Keratinocyte (primary cell): ENCODE results near the gene PRR20A. TPM values are rescaled to one million over a fixed set of nuclear protein-coding genes. Genes with fewer than 3 reads are reported as not detected.

ENCODE experiments used
- DNase-seq: peaks from one replicate; pipeline ENCODE4 v3.0.0-alpha.2; 2011; ENCODE audit warnings: low read depth, missing footprints, low spot score
- FAIRE-seq: peaks from 2 replicates; lab custom pipeline; 2011; peaks lifted over from hg19 to GRCh38; lab: Jason Lieb, UNC
- H2AFZ ChIP-seq: 2 replicates; pipeline ENCODE4 v1.6.0; 2012; ENCODE audit warnings: low read length, control low read depth, inconsistent platforms; ENCODE audit not compliant: control insufficient read depth
- H3K27ac ChIP-seq: 2 replicates; pipeline ENCODE4 v1.5.1; 2011; ENCODE audit warnings: low read length; ENCODE audit not compliant: control insufficient read depth, insufficient read depth
- H3K27me3 ChIP-seq: 3 replicates; pipeline ENCODE4 v1.6.0; 2011; ENCODE audit warnings: low read length; ENCODE audit not compliant: control insufficient read depth, insufficient read depth; ENCODE audit errors: extremely low read depth
- H3K36me3 ChIP-seq, 2 experiments: 2 replicates in 1 of 2; 3 replicates in 1 of 2; pipeline ENCODE4 v1.5.1; 2011; ENCODE audit warnings: low read length in 2 of 2, mild to moderate bottlenecking in 1 of 2; ENCODE audit not compliant: control insufficient read depth in 2 of 2, insufficient read depth in 2 of 2; ENCODE audit errors: extremely low read depth in 1 of 2
- H3K4me1 ChIP-seq: 3 replicates; pipeline ENCODE4 v1.5.1; 2011; ENCODE audit warnings: low read length; ENCODE audit not compliant: control insufficient read depth, insufficient read depth; ENCODE audit errors: extremely low read depth
- H3K4me2 ChIP-seq: 3 replicates; pipeline ENCODE4 v1.6.0; 2011; ENCODE audit warnings: low read depth, low read length; ENCODE audit not compliant: control insufficient read depth, insufficient read depth; ENCODE audit errors: extremely low read depth
- H3K4me3 ChIP-seq, 3 experiments: fragments of 200-600 bp in 1 of 3; sonication (generic) in 1 of 3; 2 replicates in 2 of 3; 3 replicates in 1 of 3; pipeline ENCODE4 v1.5.1; 2011 to 2016; ENCODE audit warnings: low read length in 3 of 3, mild to moderate bottlenecking in 3 of 3, control low read depth in 2 of 3, inconsistent platforms in 1 of 3, low read depth in 1 of 3, mixed read lengths in 1 of 3, mixed run types in 1 of 3, moderate library complexity in 1 of 3; ENCODE audit not compliant: control insufficient read depth in 2 of 3, insufficient read depth in 2 of 3; ENCODE audit errors: extremely low read depth in 1 of 3
- H3K79me2 ChIP-seq: 2 replicates; pipeline ENCODE4 v1.6.0; 2012; ENCODE audit warnings: low read length; ENCODE audit not compliant: control insufficient read depth, insufficient read depth
- H3K9ac ChIP-seq: 3 replicates; pipeline ENCODE4 v1.6.0; 2011; ENCODE audit warnings: low read length; ENCODE audit not compliant: control insufficient read depth, insufficient read depth; ENCODE audit errors: extremely low read depth
- H3K9me1 ChIP-seq: 3 replicates; pipeline ENCODE4 v1.6.0; 2011; ENCODE audit warnings: low read length; ENCODE audit not compliant: control insufficient read depth, insufficient read depth; ENCODE audit errors: extremely low read depth
- H3K9me3 ChIP-seq: 2 replicates; pipeline ENCODE4 v1.5.1; 2012; ENCODE audit warnings: low read depth, low read length; ENCODE audit not compliant: control insufficient read depth
- H4K20me1 ChIP-seq: 3 replicates; pipeline ENCODE4 v1.6.0; 2011; ENCODE audit warnings: low read length; ENCODE audit not compliant: control insufficient read depth, insufficient read depth; ENCODE audit errors: extremely low read depth
- CTCF ChIP-seq, 3 experiments: IDR thresholded peaks in 1 of 3; conservative IDR thresholded peaks in 1 of 3; optimal IDR thresholded peaks in 1 of 3; 2 replicates in 2 of 3; 3 replicates in 1 of 3; pipeline versions ENCODE3 to v1.5.1; 2011; ENCODE audit warnings: low read length in 3 of 3, mild to moderate bottlenecking in 3 of 3, moderate library complexity in 2 of 3, control low read depth in 1 of 3, inconsistent platforms in 1 of 3; ENCODE audit not compliant: insufficient read depth in 2 of 3; ENCODE audit errors: extremely low read depth in 1 of 3
- EZH2 ChIP-seq: IDR thresholded peaks from one replicate; pipeline ENCODE4 v1.6.1; 2012; ENCODE audit warnings: inconsistent platforms, mild to moderate bottlenecking, low read length, moderate library complexity
- dilution Hi-C: fragments of 300-500 bp; cut with MboI; formaldehyde crosslinking; loops from one replicate; pipeline ENCODE4 v1.7.0; 2020; ENCODE audit warnings: low sequenced_read_pairs; ENCODE audit not compliant: extremely low pct_ligation_motif_present
- polyA plus RNA-seq, 5 experiments: library from polyadenylated mRNA; depleted of rRNA in 3 of 5; stranded (reverse) in 3 of 5; stranded (forward) in 1 of 5; unstranded in 1 of 5; fragments of >200 nt; gene quantifications; 1 replicate in 1 of 5; 2 replicates in 3 of 5; 3 replicates in 1 of 5; pipeline versions ENCODE4 v1.2.1 to v1.2.3, GENCODE V29; 2011 to 2012; ENCODE audit warnings: missing spikeins in 2 of 5, low read depth in 1 of 5, low replicate concordance in 1 of 5

PRR20A gene
- polyA plus RNA-seq, 1 donor (not counting 4 experiments of a cell fraction or from before 2014, with no cell fraction given), result not detected

GRCh38 chr13:57136093-57136492 is 4.6 kb upstream of the PRR20A start:
- TF ChIP-seq EZH2, result no peak
- TF ChIP-seq CTCF (optimal IDR thresholded peaks at IDR 0.05 in 1 of 3, IDR thresholded peaks at IDR 0.05 in 1 of 3, conservative IDR thresholded peaks at IDR 0.05 in 1 of 3; ENCODE audit: extremely low read depth in 1 of 3, insufficient read depth in 2 of 3, low read length in 3 of 3), result no peak
- H3K27ac ChIP-seq, result no peak overlapping the region
- dilution Hi-C loops, result no loop called here
- no peaks in the 10 kb centered on the region for H3K36me3 ChIP-seq
- H3K27me3 ChIP-seq, result no peaks in the 10 kb centered on the region
- no peaks in the 10 kb centered on the region for H4K20me1 ChIP-seq
- no peak overlapping the region for H3K9ac ChIP-seq
- no peak overlapping the region for H2AFZ ChIP-seq
- H3K4me2 ChIP-seq, result no peak overlapping the region
- no peak overlapping the region for H3K4me3 ChIP-seq
- H3K9me3 ChIP-seq, result no peaks in the 10 kb centered on the region
- no peaks in the 10 kb centered on the region for H3K9me1 ChIP-seq
- H3K4me1 ChIP-seq, result no peaks in the 10 kb centered on the region
- no peak for FAIRE-seq
- no peak for DNase-seq
- H3K79me2 ChIP-seq, result no peaks in the 10 kb centered on the region

DNA sequence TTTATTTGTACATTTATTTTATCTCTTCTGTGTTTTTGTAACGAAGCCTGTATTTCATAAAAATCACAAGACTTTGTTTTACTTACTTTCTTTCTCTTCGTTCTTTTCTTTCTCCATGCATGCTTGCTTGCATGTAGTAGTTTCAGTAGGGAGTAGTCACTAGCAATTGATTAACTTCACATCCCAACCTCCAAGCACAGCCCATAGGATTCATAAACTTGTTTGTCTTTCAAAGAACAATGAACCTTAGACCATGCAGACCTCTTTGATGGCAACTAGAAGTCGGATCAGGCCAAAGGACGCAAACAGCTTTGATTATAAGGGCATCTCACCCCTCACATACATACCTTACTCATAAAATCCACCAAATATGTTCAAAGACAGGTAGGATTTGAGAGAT is 3.1 kb upstream of the PRR20A start:
- Histone ChIP-seq H3K9me1 (no peaks in the 10 kb centered on the region), H3K27me3 (no peaks in the 10 kb centered on the region), H3K36me3 (no peaks in the 10 kb centered on the region), H3K27ac (no peak overlapping the region), H3K4me3 (no peak overlapping the region), H2AFZ (no peak overlapping the region), H3K4me2 (no peak overlapping the region), H3K79me2 (no peaks in the 10 kb centered on the region), H3K9ac (no peak overlapping the region), H3K4me1 (no peaks in the 10 kb centered on the region), H3K9me3 (no peaks in the 10 kb centered on the region), H4K20me1 (no peaks in the 10 kb centered on the region)
- FAIRE-seq (no peak), DNase-seq (no peak)
- dilution Hi-C loops, result no loop called here
- TF ChIP-seq CTCF (optimal IDR thresholded peaks at IDR 0.05 in 1 of 3, IDR thresholded peaks at IDR 0.05 in 1 of 3, conservative IDR thresholded peaks at IDR 0.05 in 1 of 3; ENCODE audit: extremely low read depth in 1 of 3, insufficient read depth in 2 of 3, low read length in 3 of 3), result no peak
- no peak for TF ChIP-seq EZH2
